ENCODE measurements around the gene LCP2. TPM values are rescaled to one million over a fixed set of nuclear protein-coding genes. Genes with fewer than 3 reads are reported as not detected.
A peak's percentile ranks its signal among the peaks of the same experiment; 100 is the strongest.

LCP2 gene
- total RNA-seq, 1 donor from 2014 or later: 25.5 TPM

GRCh38 chr5:170337045-170337733 is 39.6 kb upstream of the LCP2 start:
- Histone ChIP-seq H3K4me1 (peaks cover 8% of the 10 kb centered on the region), H3K4me3 (no peak overlapping the region), H3K27ac (no peak overlapping the region), H3K36me3 (no peaks in the 10 kb centered on the region), H3K9me3 (no peaks in the 10 kb centered on the region), H3K27me3 (no peaks in the 10 kb centered on the region)
- DNase-seq (ENCODE audit: extremely low spot score in 2 of 2): no peak
- intact Hi-C loops (cut with DNase I): no loop called here
- TF ChIP-seq, protein P1, sequence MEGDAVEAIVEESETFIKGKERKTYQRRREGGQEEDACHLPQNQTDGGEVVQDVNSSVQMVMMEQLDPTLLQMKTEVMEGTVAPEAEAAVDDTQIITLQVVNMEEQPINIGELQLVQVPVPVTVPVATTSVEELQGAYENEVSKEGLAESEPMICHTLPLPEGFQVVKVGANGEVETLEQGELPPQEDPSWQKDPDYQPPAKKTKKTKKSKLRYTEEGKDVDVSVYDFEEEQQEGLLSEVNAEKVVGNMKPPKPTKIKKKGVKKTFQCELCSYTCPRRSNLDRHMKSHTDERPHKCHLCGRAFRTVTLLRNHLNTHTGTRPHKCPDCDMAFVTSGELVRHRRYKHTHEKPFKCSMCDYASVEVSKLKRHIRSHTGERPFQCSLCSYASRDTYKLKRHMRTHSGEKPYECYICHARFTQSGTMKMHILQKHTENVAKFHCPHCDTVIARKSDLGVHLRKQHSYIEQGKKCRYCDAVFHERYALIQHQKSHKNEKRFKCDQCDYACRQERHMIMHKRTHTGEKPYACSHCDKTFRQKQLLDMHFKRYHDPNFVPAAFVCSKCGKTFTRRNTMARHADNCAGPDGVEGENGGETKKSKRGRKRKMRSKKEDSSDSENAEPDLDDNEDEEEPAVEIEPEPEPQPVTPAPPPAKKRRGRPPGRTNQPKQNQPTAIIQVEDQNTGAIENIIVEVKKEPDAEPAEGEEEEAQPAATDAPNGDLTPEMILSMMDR (IDR thresholded peaks at IDR 0.05): no peak
- no peak for TF ChIP-seq POLR2AphosphoS5 (IDR thresholded peaks at IDR 0.05; ENCODE audit: insufficient read depth in 1 of 2, low read depth in 1 of 2)
- TF ChIP-seq POLR2A (IDR thresholded peaks at IDR 0.05): no peak

- TF ChIP-seq POLR2A (IDR thresholded peaks at IDR 0.05) (no peak), POLR2AphosphoS5 (IDR thresholded peaks at IDR 0.05; ENCODE audit: insufficient read depth in 1 of 2, low read depth in 1 of 2) (no peak)
- TF ChIP-seq, protein P1 (IDR thresholded peaks at IDR 0.05): no peak
- Histone ChIP-seq H3K27ac (no peak overlapping the region), H3K4me3 (no peak overlapping the region), H3K9me3 (no peaks in the 10 kb centered on the region), H3K27me3 (no peaks in the 10 kb centered on the region), H3K36me3 (no peaks in the 10 kb centered on the region), H3K4me1 (peaks cover 19% of the 10 kb centered on the region)
- intact Hi-C loops (cut with DNase I): no loop called here
- DNase-seq (ENCODE audit: extremely low spot score in 2 of 2): no peak
These were observed 38.5 kb upstream of the LCP2 start for GRCh38 chr5:170336065-170336464.

GRCh38 chr5:170334626-170335025 is 37.0 kb upstream of the LCP2 start:
- no peak for DNase-seq (ENCODE audit: extremely low spot score in 2 of 2)
- Histone ChIP-seq H3K4me1 (peaks cover 26% of the 10 kb centered on the region), H3K4me3 (no peak overlapping the region), H3K36me3 (no peaks in the 10 kb centered on the region), H3K9me3 (no peaks in the 10 kb centered on the region), H3K27ac (no peak overlapping the region), H3K27me3 (no peaks in the 10 kb centered on the region)
- intact Hi-C loops (cut with DNase I): no loop called here
- TF ChIP-seq POLR2A (IDR thresholded peaks at IDR 0.05): no peak
- no peak for TF ChIP-seq POLR2AphosphoS5 (IDR thresholded peaks at IDR 0.05; ENCODE audit: insufficient read depth in 1 of 2, low read depth in 1 of 2)
- TF ChIP-seq, protein P1 (IDR thresholded peaks at IDR 0.05): no peak

GRCh38 chr5:170333161-170333910 is 35.8 kb upstream of the LCP2 start:
- TF ChIP-seq POLR2A (IDR thresholded peaks at IDR 0.05) (no peak), POLR2AphosphoS5 (IDR thresholded peaks at IDR 0.05; ENCODE audit: insufficient read depth in 1 of 2, low read depth in 1 of 2) (no peak)
- TF ChIP-seq, protein P1 (IDR thresholded peaks at IDR 0.05): no peak
- peaks cover 26% of the 10 kb centered on the region for H3K4me1 ChIP-seq
- no peak overlapping the region for H3K4me3 ChIP-seq
- H3K36me3 ChIP-seq: no peaks in the 10 kb centered on the region
- no peaks in the 10 kb centered on the region for H3K27me3 ChIP-seq
- intact Hi-C loops (cut with DNase I): no loop called here
- no peak for DNase-seq (ENCODE audit: extremely low spot score in 2 of 2)
- peak overlapping the region; percentile 83 for H3K27ac ChIP-seq
- H3K9me3 ChIP-seq: no peaks in the 10 kb centered on the region

DNA sequence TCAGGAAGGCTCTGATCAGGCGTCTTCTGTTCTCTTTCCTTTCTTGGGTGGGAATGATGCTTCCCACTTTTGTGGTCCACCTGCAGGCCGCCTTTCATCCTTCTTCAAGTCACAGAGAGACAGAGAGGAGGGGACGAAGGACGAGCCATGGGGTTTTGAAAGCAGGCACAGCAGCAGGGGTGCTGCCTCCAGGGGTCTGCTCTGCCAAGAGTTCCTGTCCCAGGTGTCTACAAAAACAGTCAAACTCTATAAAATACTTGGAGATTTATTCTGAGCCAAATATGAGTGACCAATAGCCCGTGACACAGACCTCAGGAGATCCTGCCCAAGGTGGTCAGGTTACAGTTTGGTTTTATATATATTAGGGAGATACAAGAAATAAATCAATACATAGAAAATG is 34.5 kb upstream of the LCP2 start:
- H3K27me3 ChIP-seq: no peaks in the 10 kb centered on the region
- no peak overlapping the region for H3K4me3 ChIP-seq
- no peak for TF ChIP-seq POLR2A (IDR thresholded peaks at IDR 0.05)
- TF ChIP-seq POLR2AphosphoS5 (IDR thresholded peaks at IDR 0.05; ENCODE audit: insufficient read depth in 1 of 2, low read depth in 1 of 2): no peak
- intact Hi-C loops (cut with DNase I): no loop called here
- DNase-seq (ENCODE audit: extremely low spot score in 2 of 2): no peak
- no peaks in the 10 kb centered on the region for H3K9me3 ChIP-seq
- H3K27ac ChIP-seq: peak overlapping the region; percentile 83
- H3K4me1 ChIP-seq: peaks cover 26% of the 10 kb centered on the region
- no peaks in the 10 kb centered on the region for H3K36me3 ChIP-seq
